ENCODE results near the gene NCAPG2.

Gene NCAPG2

DNA sequence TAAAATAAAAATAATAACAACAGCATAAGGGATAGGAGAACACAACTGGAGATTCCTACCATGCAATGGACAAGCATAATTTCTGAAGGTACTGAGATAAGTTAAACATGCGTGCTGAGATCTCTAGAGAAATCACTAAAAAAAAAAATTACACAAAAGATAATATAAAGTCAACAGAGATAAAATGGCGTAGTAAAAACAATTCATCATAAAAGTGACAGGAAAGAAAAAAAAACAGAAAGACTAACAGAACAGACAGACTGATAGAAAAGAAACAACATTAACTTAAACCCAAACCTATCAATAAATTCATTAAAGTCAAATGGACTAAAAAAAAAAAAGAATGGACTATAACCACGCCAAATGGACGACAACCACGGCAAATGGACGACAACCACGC, 56.4 kb downstream of the NCAPG2 start:
- in situ Hi-C loops (cut with HindIII; ENCODE audit: low sequenced_read_pairs), result no loop called here
- no peak for TF ChIP-seq CTCF (IDR thresholded peaks at IDR 0.05; ENCODE audit: low read depth, low read length)
- H3K4me3 ChIP-seq (ENCODE audit: low read depth, low read length), result no peak overlapping the region
- DNase-seq (ENCODE audit: low read depth, low spot score), result no peak

DNA sequence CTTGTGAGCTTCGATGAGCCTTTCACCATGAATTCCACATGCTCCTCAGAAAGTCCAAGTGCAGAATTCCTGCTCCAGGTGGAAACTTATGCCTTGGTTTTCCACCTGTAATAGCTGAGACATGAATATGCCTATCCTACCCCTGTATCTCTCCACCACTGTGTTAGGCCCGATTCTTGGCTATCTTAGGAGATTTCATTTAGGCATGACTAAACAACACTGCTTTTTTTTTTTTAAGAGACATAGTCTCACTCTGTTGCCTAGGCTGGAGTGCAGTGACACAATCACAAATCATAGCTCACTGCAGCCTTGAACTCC, 57.2 kb downstream of the NCAPG2 start:
- TF ChIP-seq CTCF (IDR thresholded peaks at IDR 0.05; ENCODE audit: low read depth, low read length), result no peak
- no peak overlapping the region for H3K4me3 ChIP-seq (ENCODE audit: low read depth, low read length)
- in situ Hi-C loops (cut with HindIII; ENCODE audit: low sequenced_read_pairs), result no loop called here
- DNase-seq (ENCODE audit: low read depth, low spot score), result no peak

GRCh38 chr7:158646766-158647474, 57.7 kb downstream of the NCAPG2 start:
- in situ Hi-C loops (cut with HindIII; ENCODE audit: low sequenced_read_pairs), result no loop called here

DNA sequence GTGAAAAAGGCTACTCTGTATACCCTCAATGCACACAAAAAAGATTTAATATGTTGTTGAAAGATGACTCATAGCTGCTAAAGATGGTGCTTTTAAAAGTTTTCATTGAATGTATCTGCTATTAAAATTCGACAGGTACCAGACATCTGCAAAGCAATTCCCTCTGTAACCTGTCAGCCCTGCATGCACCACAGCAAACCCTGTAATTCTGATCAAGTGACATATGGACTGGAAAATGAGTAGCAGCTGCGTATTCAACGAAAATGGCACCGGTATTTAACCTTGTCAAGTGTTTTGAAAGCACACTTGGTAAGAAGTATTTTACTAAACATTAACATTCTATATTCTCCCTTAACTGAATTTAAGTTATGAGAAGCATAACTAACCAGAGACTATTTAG, 58.8 kb downstream of the NCAPG2 start:
- no peak for TF ChIP-seq CTCF (IDR thresholded peaks at IDR 0.05; ENCODE audit: low read depth, low read length)
- H3K4me3 ChIP-seq (ENCODE audit: low read depth, low read length), result no peak overlapping the region
- DNase-seq (ENCODE audit: low read depth, low spot score), result no peak
- in situ Hi-C loops (cut with HindIII; ENCODE audit: low sequenced_read_pairs), result no loop called here

More at GRCh38 chr7:158646766-158647474, 57.7 kb downstream of the NCAPG2 start:
- peak; percentile 59 for TF ChIP-seq CTCF (IDR thresholded peaks at IDR 0.05; ENCODE audit: low read depth, low read length)
- H3K4me3 ChIP-seq (ENCODE audit: low read depth, low read length), result no peak overlapping the region
- DNase-seq (ENCODE audit: low read depth, low spot score), result no peak

DNA sequence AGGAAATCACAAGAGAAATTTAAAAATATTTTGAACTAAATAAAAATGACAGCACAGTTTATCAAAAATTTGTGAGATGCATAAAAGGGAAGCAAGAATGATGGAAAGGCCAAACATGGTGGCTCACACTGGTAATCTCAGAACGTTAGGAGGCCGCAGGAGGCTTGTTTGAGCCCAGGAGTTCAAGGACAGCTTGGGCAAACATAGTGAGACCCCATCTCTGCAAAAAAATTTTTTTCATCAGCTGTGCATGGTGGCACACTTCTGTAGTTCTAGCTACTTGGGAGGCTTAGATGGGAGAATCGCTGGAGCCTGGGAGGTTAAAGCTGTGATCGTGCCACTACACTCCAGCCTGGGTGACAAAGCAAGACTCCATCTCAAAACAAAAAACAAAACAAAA, 62.5 kb downstream of the NCAPG2 start:
- no peak for TF ChIP-seq CTCF (IDR thresholded peaks at IDR 0.05; ENCODE audit: low read depth, low read length)
- no peak for DNase-seq (ENCODE audit: low read depth, low spot score)
- H3K4me3 ChIP-seq (ENCODE audit: low read depth, low read length), result no peak overlapping the region
- in situ Hi-C loops (cut with HindIII; ENCODE audit: low sequenced_read_pairs), result no loop called here

DNA sequence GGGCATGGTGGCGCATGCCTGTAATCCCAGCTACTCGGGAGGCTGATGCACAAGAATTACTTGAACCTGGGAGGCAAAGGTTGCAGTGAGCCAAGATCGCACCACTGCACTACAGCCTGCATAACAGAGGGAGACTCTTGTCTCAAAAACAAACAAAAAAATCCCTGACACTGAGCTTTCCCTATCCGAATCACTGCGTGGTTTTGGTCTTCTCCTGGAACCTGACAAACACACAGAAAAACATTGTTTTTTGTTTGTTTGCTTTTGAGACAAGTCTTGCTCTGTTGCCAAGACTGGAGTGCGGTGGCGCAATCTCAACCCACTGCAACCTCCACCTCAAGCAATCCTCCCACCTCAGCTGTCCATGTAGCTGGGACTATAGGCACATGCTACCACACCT, 66.6 kb downstream of the NCAPG2 start:
- no peak overlapping the region for H3K4me3 ChIP-seq (ENCODE audit: low read depth, low read length)
- no peak for TF ChIP-seq CTCF (IDR thresholded peaks at IDR 0.05; ENCODE audit: low read depth, low read length)
- DNase-seq (ENCODE audit: low read depth, low spot score), result no peak
- in situ Hi-C loops (cut with HindIII; ENCODE audit: low sequenced_read_pairs), result no loop called here
